ENCODE results near the gene ADGRV1. TPM values are rescaled to one million over a fixed set of nuclear protein-coding genes. Genes with fewer than 3 reads are reported as not detected.

Gene ADGRV1
- total RNA-seq, 1 donor from 2014 or later, result 0.99 TPM

DNA sequence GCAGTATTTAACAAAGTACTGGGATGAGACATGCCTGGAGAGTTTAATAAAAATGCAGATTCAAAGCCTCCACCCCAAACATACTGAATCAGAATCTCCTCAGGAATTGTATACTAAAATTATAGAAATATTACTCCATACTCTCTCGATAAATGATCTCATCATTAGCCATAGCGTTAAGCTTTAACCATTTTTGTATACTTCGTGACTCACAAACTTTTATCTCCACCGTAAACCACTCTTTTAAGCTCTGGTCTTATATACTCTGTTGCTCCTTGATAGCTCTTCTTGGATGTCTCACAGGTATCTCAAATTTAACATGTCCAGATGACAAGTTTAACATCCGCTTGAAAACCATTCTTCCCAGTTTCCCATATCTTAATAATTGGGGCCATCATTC, 327.8 kb downstream of the ADGRV1 start:
- H3K27me3 Mint-ChIP-seq (ENCODE audit: unreplicated experiment), result peaks cover 38% of the 10 kb centered on the region
- no peaks in the 10 kb centered on the region for H3K4me1 Mint-ChIP-seq (ENCODE audit: unreplicated experiment)
- no peaks in the 10 kb centered on the region for H3K9me3 Mint-ChIP-seq (ENCODE audit: unreplicated experiment)
- H3K27ac Mint-ChIP-seq (ENCODE audit: unreplicated experiment), result no peak overlapping the region
- TF ChIP-seq, protein P1, sequence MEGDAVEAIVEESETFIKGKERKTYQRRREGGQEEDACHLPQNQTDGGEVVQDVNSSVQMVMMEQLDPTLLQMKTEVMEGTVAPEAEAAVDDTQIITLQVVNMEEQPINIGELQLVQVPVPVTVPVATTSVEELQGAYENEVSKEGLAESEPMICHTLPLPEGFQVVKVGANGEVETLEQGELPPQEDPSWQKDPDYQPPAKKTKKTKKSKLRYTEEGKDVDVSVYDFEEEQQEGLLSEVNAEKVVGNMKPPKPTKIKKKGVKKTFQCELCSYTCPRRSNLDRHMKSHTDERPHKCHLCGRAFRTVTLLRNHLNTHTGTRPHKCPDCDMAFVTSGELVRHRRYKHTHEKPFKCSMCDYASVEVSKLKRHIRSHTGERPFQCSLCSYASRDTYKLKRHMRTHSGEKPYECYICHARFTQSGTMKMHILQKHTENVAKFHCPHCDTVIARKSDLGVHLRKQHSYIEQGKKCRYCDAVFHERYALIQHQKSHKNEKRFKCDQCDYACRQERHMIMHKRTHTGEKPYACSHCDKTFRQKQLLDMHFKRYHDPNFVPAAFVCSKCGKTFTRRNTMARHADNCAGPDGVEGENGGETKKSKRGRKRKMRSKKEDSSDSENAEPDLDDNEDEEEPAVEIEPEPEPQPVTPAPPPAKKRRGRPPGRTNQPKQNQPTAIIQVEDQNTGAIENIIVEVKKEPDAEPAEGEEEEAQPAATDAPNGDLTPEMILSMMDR (IDR thresholded peaks at IDR 0.05), result no peak
- H3K4me3 Mint-ChIP-seq (ENCODE audit: unreplicated experiment), result no peak overlapping the region
- H3K36me3 Mint-ChIP-seq (ENCODE audit: unreplicated experiment), result no peaks in the 10 kb centered on the region
- DNase-seq (ENCODE audit: extremely low spot score, unreplicated experiment), result no peak

DNA sequence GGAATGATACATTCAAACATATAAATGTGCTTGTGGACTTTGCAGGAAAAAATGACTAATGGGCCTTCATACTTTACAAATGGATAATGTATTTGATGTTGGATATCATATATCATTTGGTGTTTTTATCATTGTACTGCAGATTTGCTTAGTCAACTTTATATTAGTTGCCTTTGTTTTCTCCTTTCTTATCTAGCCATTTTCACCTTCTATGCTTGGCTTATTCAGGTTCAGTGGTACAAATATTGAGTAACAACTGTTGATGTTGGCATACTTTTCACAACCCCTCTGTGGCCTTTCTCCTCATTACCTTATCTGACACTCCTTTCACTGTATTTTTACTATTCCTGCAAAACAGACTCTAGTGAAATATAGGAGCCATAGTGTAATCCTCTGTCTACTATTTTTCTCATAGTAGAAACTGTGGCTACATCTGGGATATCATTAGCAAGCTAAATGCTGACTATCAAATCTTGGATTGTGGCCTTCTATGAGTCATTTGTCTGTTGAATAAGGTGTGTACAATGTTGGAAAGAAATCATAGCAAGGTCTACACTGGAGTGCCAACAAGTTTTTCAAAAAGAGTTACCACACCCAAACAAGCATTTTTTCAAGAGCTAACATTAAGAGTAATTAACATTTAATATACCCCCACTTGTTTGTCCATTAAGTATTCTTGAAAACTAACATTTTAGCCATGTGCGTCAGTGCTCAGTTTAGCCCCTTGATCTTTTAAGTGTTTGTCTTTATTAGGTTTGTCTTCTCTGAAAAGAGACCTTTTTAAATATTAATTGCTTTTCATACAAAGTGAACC, 330.1 kb downstream of the ADGRV1 start:
- H3K27ac Mint-ChIP-seq (ENCODE audit: unreplicated experiment), result no peak overlapping the region
- peaks cover 27% of the 10 kb centered on the region for H3K27me3 Mint-ChIP-seq (ENCODE audit: unreplicated experiment)
- H3K4me1 Mint-ChIP-seq (ENCODE audit: unreplicated experiment), result no peaks in the 10 kb centered on the region
- no peaks in the 10 kb centered on the region for H3K9me3 Mint-ChIP-seq (ENCODE audit: unreplicated experiment)
- no peak for DNase-seq (ENCODE audit: extremely low spot score, unreplicated experiment)
- no peaks in the 10 kb centered on the region for H3K36me3 Mint-ChIP-seq (ENCODE audit: unreplicated experiment)
- H3K4me3 Mint-ChIP-seq (ENCODE audit: unreplicated experiment), result no peak overlapping the region
- TF ChIP-seq, protein P1 (IDR thresholded peaks at IDR 0.05), result no peak

DNA sequence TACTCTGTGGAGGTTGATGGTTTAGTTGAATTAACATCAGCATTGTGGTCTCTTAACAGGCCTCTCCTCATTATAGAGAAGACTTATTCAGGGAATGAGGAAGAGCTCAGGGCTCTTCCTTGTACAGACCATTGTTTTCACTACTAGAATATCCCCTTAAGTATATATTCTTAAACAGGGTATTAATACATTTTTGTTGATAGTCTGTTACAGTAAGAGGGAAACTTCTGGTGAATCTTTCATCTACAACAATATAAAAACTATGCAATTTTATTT, 330.7 kb downstream of the ADGRV1 start:
- Mint-ChIP-seq H3K36me3 (ENCODE audit: unreplicated experiment) (no peaks in the 10 kb centered on the region), H3K4me1 (ENCODE audit: unreplicated experiment) (no peaks in the 10 kb centered on the region), H3K9me3 (ENCODE audit: unreplicated experiment) (no peaks in the 10 kb centered on the region), H3K27me3 (ENCODE audit: unreplicated experiment) (peaks cover 21% of the 10 kb centered on the region), H3K4me3 (ENCODE audit: unreplicated experiment) (no peak overlapping the region), H3K27ac (ENCODE audit: unreplicated experiment) (no peak overlapping the region)
- TF ChIP-seq, protein P1 (IDR thresholded peaks at IDR 0.05), result no peak
- DNase-seq (ENCODE audit: extremely low spot score, unreplicated experiment), result no peak

DNA sequence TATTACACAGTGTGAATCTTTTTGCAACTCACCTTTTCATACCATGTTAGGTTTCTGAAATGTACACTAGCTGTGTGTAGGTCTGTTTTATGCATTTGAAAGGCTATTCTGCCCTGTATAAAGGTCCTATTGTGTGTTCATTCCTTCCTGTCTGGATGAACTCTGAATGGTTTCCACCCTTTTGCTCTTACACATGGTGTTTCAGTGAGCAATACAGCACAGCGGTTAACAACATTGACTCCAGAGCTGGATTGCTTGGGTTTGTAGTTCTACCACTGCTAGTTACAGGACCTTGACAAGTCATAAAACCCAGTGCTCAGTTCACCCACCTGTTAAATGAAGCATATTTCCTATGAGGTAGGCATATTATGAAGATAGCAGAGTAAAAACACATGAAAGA, 331.6 kb downstream of the ADGRV1 start:
- Mint-ChIP-seq H3K27me3 (ENCODE audit: unreplicated experiment) (peaks cover 13% of the 10 kb centered on the region), H3K4me1 (ENCODE audit: unreplicated experiment) (no peaks in the 10 kb centered on the region), H3K9me3 (ENCODE audit: unreplicated experiment) (no peaks in the 10 kb centered on the region), H3K36me3 (ENCODE audit: unreplicated experiment) (no peaks in the 10 kb centered on the region), H3K27ac (ENCODE audit: unreplicated experiment) (no peak overlapping the region), H3K4me3 (ENCODE audit: unreplicated experiment) (no peak overlapping the region)
- TF ChIP-seq, protein P1 (IDR thresholded peaks at IDR 0.05), result no peak
- no peak for DNase-seq (ENCODE audit: extremely low spot score, unreplicated experiment)

DNA sequence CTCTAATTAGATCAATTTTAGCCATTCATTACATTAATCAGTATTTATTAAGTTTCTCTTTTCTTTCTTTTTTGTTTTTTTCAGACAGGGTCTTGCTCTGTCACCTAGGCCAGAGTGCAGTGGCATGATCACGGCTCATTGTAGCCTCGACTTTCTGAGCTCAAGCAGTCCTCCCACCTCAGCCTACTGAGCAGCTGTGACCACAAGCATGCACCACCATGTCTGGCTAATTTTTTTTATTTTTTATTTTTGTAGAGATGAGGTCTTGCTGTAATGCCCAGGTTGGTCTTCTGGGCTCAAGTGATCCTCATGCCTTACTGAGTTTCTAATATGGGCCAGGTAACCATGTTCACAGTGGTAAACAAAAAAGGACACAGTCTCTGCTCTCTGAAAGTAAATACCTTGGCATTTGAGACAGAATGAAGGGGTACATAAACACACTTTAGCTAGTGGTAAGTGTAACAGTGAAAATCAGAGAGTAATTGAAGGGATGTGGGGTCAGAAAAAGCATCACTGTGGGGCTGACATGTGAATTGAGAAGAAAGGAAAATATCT, 336.3 kb downstream of the ADGRV1 start:
- H3K9me3 Mint-ChIP-seq (ENCODE audit: unreplicated experiment), result no peaks in the 10 kb centered on the region
- DNase-seq (ENCODE audit: extremely low spot score, unreplicated experiment), result no peak
- no peaks in the 10 kb centered on the region for H3K4me1 Mint-ChIP-seq (ENCODE audit: unreplicated experiment)
- TF ChIP-seq, protein P1 (IDR thresholded peaks at IDR 0.05), result no peak
- H3K27ac Mint-ChIP-seq (ENCODE audit: unreplicated experiment), result no peak overlapping the region
- no peaks in the 10 kb centered on the region for H3K27me3 Mint-ChIP-seq (ENCODE audit: unreplicated experiment)
- H3K36me3 Mint-ChIP-seq (ENCODE audit: unreplicated experiment), result no peaks in the 10 kb centered on the region
- no peak overlapping the region for H3K4me3 Mint-ChIP-seq (ENCODE audit: unreplicated experiment)
